ENCODE data around the gene SKAP1.

GRCh38 chr17:48137656-48138055, 292.4 kb downstream of the SKAP1 start:
- TF ChIP-seq EZH2phosphoT487 (conservative IDR thresholded peaks at IDR 0.05; ENCODE audit: low read length): no peak
- TF ChIP-seq, protein P1, sequence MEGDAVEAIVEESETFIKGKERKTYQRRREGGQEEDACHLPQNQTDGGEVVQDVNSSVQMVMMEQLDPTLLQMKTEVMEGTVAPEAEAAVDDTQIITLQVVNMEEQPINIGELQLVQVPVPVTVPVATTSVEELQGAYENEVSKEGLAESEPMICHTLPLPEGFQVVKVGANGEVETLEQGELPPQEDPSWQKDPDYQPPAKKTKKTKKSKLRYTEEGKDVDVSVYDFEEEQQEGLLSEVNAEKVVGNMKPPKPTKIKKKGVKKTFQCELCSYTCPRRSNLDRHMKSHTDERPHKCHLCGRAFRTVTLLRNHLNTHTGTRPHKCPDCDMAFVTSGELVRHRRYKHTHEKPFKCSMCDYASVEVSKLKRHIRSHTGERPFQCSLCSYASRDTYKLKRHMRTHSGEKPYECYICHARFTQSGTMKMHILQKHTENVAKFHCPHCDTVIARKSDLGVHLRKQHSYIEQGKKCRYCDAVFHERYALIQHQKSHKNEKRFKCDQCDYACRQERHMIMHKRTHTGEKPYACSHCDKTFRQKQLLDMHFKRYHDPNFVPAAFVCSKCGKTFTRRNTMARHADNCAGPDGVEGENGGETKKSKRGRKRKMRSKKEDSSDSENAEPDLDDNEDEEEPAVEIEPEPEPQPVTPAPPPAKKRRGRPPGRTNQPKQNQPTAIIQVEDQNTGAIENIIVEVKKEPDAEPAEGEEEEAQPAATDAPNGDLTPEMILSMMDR (IDR thresholded peaks at IDR 0.05; ENCODE audit: insufficient read depth, low read length, poor library complexity, severe bottlenecking): no peak

All from SU-DHL-6 (cell line).